WTC11 (cell line): ENCODE results near the gene GTF2B. TPM values are rescaled to one million over a fixed set of nuclear protein-coding genes. Genes with fewer than 3 reads are reported as not detected.

Experiments
- ATAC-seq: fragments of 200-7000 bp; cut with Tn5 transposase; 2 replicates; pipeline ENCODE4 v1.10.0; 2021; ENCODE audit warnings: mild to moderate bottlenecking, moderate library complexity
- CTCF ChIA-PET: fragments of 300-600 bp; sonication (Branson Sonifier 250); formaldehyde crosslinking; loops from one replicate; lab custom pipeline; 2021; ENCODE audit warnings: antibody characterized with exemption; lab: Charles Lee
- POLR2A ChIA-PET: fragments of 350-600 bp; sonication (Branson Sonifier 250); formaldehyde crosslinking; loops from one replicate; lab custom pipeline; 2021; ENCODE audit warnings: antibody characterized with exemption; lab: Charles Lee
- DNase-seq: peaks from one replicate; pipeline ENCODE4 v3.0.0; 2021; ENCODE audit warnings: low spot score
- H3K27ac Mint-ChIP-seq: 2 replicates; pipeline ENCODE4 v1.8.0; 2021; ENCODE audit warnings: mixed read lengths
- H3K27me3 Mint-ChIP-seq: 2 replicates; pipeline ENCODE4 v1.8.0; 2021; ENCODE audit warnings: low read depth, mild to moderate bottlenecking, moderate library complexity, mixed read lengths
- H3K36me3 Mint-ChIP-seq: 2 replicates; pipeline ENCODE4 v1.8.0; 2021; ENCODE audit warnings: mixed read lengths
- H3K4me1 Mint-ChIP-seq: 2 replicates; pipeline ENCODE4 v1.8.0; 2022; ENCODE audit warnings: mixed read lengths
- H3K4me3 Mint-ChIP-seq: 2 replicates; pipeline ENCODE4 v1.8.0; 2021; ENCODE audit warnings: mild to moderate bottlenecking, moderate library complexity, mixed read lengths
- H3K9me3 Mint-ChIP-seq: 2 replicates; pipeline ENCODE4 v1.8.0; 2021; ENCODE audit warnings: mixed read lengths
- ATF1 ChIP-seq: sonication (generic); formaldehyde crosslinking; IDR thresholded peaks from 2 replicates; pipeline ENCODE4 v1.8.1; 2023; ENCODE audit warnings: mild to moderate bottlenecking, moderate library complexity, missing genetic modification reagents
- ATF6 ChIP-seq: sonication (generic); formaldehyde crosslinking; IDR thresholded peaks from 2 replicates; pipeline ENCODE4 v1.8.1; 2023; ENCODE audit warnings: mild to moderate bottlenecking, missing genetic modification reagents
- CBFB ChIP-seq: sonication (generic); formaldehyde crosslinking; IDR thresholded peaks from 2 replicates; pipeline ENCODE4 v1.8.1; 2022; ENCODE audit warnings: mild to moderate bottlenecking, low read depth, missing genetic modification reagents
- CDX4 ChIP-seq: fragments of 250-450 bp; sonication (Bioruptor Pico); IDR thresholded peaks from 2 replicates; pipeline ENCODE4 v1.9.0; 2021; ENCODE audit warnings: moderate library complexity, mild to moderate bottlenecking, inconsistent platforms, borderline replicate concordance
- CREB1 ChIP-seq: sonication (generic); formaldehyde crosslinking; IDR thresholded peaks from 2 replicates; pipeline ENCODE4 v1.8.0; 2023; ENCODE audit warnings: mild to moderate bottlenecking, missing genetic modification reagents
- ELF4 ChIP-seq: sonication (generic); formaldehyde crosslinking; IDR thresholded peaks from 2 replicates; pipeline ENCODE4 v1.8.1; 2022; ENCODE audit warnings: low read depth, mild to moderate bottlenecking, moderate library complexity, missing genetic modification reagents
- FOXJ3 ChIP-seq: sonication (generic); formaldehyde crosslinking; IDR thresholded peaks from 2 replicates; pipeline ENCODE4 v1.9.0; 2021; ENCODE audit warnings: missing genetic modification reagents, mild to moderate bottlenecking, borderline replicate concordance
- FOXK1 ChIP-seq: sonication (generic); formaldehyde crosslinking; IDR thresholded peaks from 2 replicates; pipeline ENCODE4 v1.8.0; 2022; ENCODE audit warnings: mild to moderate bottlenecking, moderate library complexity, missing genetic modification reagents
- HMGXB4 ChIP-seq: sonication (generic); formaldehyde crosslinking; IDR thresholded peaks from 2 replicates; pipeline ENCODE4 v1.8.1; 2023; ENCODE audit warnings: mild to moderate bottlenecking, moderate library complexity, missing genetic modification reagents
- MYBL2 ChIP-seq: sonication (generic); formaldehyde crosslinking; IDR thresholded peaks from 2 replicates; pipeline ENCODE4 v1.8.1; 2023; ENCODE audit warnings: mild to moderate bottlenecking, moderate library complexity, missing genetic modification reagents
- NR3C1 ChIP-seq: sonication (generic); formaldehyde crosslinking; conservative IDR thresholded peaks from 2 replicates; pipeline ENCODE4 v1.8.1; 2023; ENCODE audit warnings: low read depth, mild to moderate bottlenecking, missing genetic modification reagents
- SMAD3 ChIP-seq: sonication (generic); formaldehyde crosslinking; IDR thresholded peaks from 2 replicates; pipeline ENCODE4 v1.8.0; 2022; ENCODE audit warnings: missing genetic modification reagents, mild to moderate bottlenecking, borderline replicate concordance
- TEAD1 ChIP-seq: sonication (generic); formaldehyde crosslinking; IDR thresholded peaks from 2 replicates; pipeline ENCODE4 v1.8.0; 2022; ENCODE audit warnings: mild to moderate bottlenecking, missing genetic modification reagents
- USF2 ChIP-seq: sonication (generic); formaldehyde crosslinking; IDR thresholded peaks from 2 replicates; pipeline ENCODE4 v1.8.1; 2023; ENCODE audit warnings: mild to moderate bottlenecking, missing genetic modification reagents, moderate library complexity
- ZBTB21 ChIP-seq: sonication (generic); formaldehyde crosslinking; IDR thresholded peaks from 2 replicates; pipeline ENCODE4 v1.8.1; 2023; ENCODE audit warnings: mild to moderate bottlenecking, missing genetic modification reagents, borderline replicate concordance
- ZBTB43 ChIP-seq: sonication (generic); formaldehyde crosslinking; IDR thresholded peaks from 2 replicates; pipeline ENCODE4 v1.8.1; 2023; ENCODE audit warnings: mild to moderate bottlenecking, missing genetic modification reagents
- ZMAT4 ChIP-seq: fragments of 250-450 bp; sonication (Bioruptor Pico); IDR thresholded peaks from 2 replicates; pipeline ENCODE4 v1.9.0; 2021; ENCODE audit warnings: mild to moderate bottlenecking
- ZNF121 ChIP-seq: sonication (generic); formaldehyde crosslinking; IDR thresholded peaks from 2 replicates; pipeline ENCODE4 v1.8.0; 2023; ENCODE audit warnings: missing genetic modification reagents
- ZNF263 ChIP-seq: sonication (generic); formaldehyde crosslinking; IDR thresholded peaks from 2 replicates; pipeline ENCODE4 v1.8.1; 2022; ENCODE audit warnings: low read depth, mild to moderate bottlenecking, moderate library complexity, missing genetic modification reagents
- ZNF317 ChIP-seq: sonication (generic); formaldehyde crosslinking; IDR thresholded peaks from 2 replicates; pipeline ENCODE4 v1.8.1; 2023; ENCODE audit warnings: low read depth, mild to moderate bottlenecking, moderate library complexity, missing genetic modification reagents, borderline replicate concordance
- ZNF416 ChIP-seq: fragments of 250-450 bp; sonication (Bioruptor Pico); IDR thresholded peaks from 2 replicates; pipeline ENCODE4 v1.9.0; 2021; ENCODE audit warnings: mild to moderate bottlenecking, inconsistent platforms
- ZNF425 ChIP-seq: fragments of 250-450 bp; sonication (Bioruptor Pico); conservative IDR thresholded peaks from 2 replicates; pipeline ENCODE4 v1.9.0; 2021; ENCODE audit warnings: mild to moderate bottlenecking
- total RNA-seq: library from RNA; stranded (reverse); gene quantifications from 3 replicates; pipeline ENCODE4 v1.2.3, GENCODE V29; 2021

GTF2B gene
- total RNA-seq, 1 experiment from 2014 or later: 14.2 TPM

- DNase-seq (no peak), ATAC-seq (no peak)
- no peak for TF ChIP-seq USF2 (CRISPR knock-in tag)
- TF ChIP-seq ZBTB43 (CRISPR knock-in tag): no peak
- TF ChIP-seq CDX4 (CRISPR knock-in tag): no peak
- TF ChIP-seq CBFB (CRISPR knock-in tag): no peak
- no peak for TF ChIP-seq ELF4 (CRISPR knock-in tag)
- TF ChIP-seq ZNF425: no peak
- no peak for TF ChIP-seq ATF1 (CRISPR knock-in tag)
- TF ChIP-seq ZNF317: no peak
- Mint-ChIP-seq H3K27ac (no peak overlapping the region), H3K27me3 (0 out of 2 replicates have a peak, but pooled peaks cover 4% of the 10 kb centered on the region), H3K4me3 (no peak overlapping the region), H3K4me1 (0 out of 2 replicates have a peak, but pooled peaks cover 3% of the 10 kb centered on the region), H3K9me3 (no peaks in the 10 kb centered on the region), H3K36me3 (no peaks in the 10 kb centered on the region)
- CTCF ChIA-PET: no interaction called here
- POLR2A ChIA-PET: no interaction called here
Measured at GRCh38 chr1:88900883-88901282, 9.5 kb upstream of the GTF2B start.

- Mint-ChIP-seq H3K4me1 (peaks cover 5% of the 10 kb centered on the region), H3K36me3 (no peaks in the 10 kb centered on the region), H3K9me3 (peaks cover 3% of the 10 kb centered on the region; the same call in 1 of the 2 replicates), H3K27ac (no peak overlapping the region), H3K27me3 (peaks cover 6% of the 10 kb centered on the region; the same call in 1 of the 2 replicates), H3K4me3 (no peak overlapping the region)
- TF ChIP-seq ZBTB21 (CRISPR knock-in tag): no peak
- TF ChIP-seq TEAD1 (CRISPR knock-in tag): no peak
- no peak for TF ChIP-seq ZNF425
- no peak for TF ChIP-seq SMAD3 (CRISPR knock-in tag)
- TF ChIP-seq ZMAT4 (CRISPR knock-in tag): no peak
- TF ChIP-seq CREB1 (CRISPR knock-in tag): no peak
- no peak for TF ChIP-seq ZNF416 (CRISPR knock-in tag)
- TF ChIP-seq MYBL2: no peak
- TF ChIP-seq FOXJ3 (CRISPR knock-in tag): no peak
- TF ChIP-seq NR3C1: no peak
- TF ChIP-seq ATF6 (CRISPR knock-in tag): no peak
- no peak for TF ChIP-seq ZNF263 (CRISPR knock-in tag)
- TF ChIP-seq HMGXB4 (CRISPR knock-in tag): no peak
- no peak for TF ChIP-seq ZNF121 (CRISPR knock-in tag)
- no peak for TF ChIP-seq FOXK1 (CRISPR knock-in tag)
- no peak for ATAC-seq
- ChIA-PET CTCF (no interaction called here), POLR2A (no interaction called here)
- no peak for DNase-seq
Measured at GRCh38 chr1:88897070-88897730, 5.8 kb upstream of the GTF2B start.
